Liver (tissue), 9 donors: Measurements from ENCODE around the gene ST3GAL5. TPM values are rescaled to one million over a fixed set of nuclear protein-coding genes. Genes with fewer than 3 reads are reported as not detected.
A peak's percentile ranks its signal among the peaks of the same experiment; 100 is the strongest.
"Not testable (repeated sequence)": the region's sequence is repeated elsewhere in the genome, so short reads cannot be mapped to it uniquely, and the experiment has no call there.

Source experiments
- DNase-seq: peaks from one replicate; pipeline ENCODE4 v3.0.0-alpha.2; 2017; ENCODE audit warnings: low spot score
- H3K27ac ChIP-seq, 2 donors: one replicate each; pipeline ENCODE4 v1.7.0; 2013; ENCODE audit warnings: inconsistent platforms in 2 of 2, low read length in 2 of 2, control low read depth in 1 of 2, low read depth in 1 of 2, mild to moderate bottlenecking in 1 of 2
- H3K27me3 ChIP-seq, 4 donors: one replicate each; pipeline versions ENCODE4 v1.6.1 to v1.7.0; 2013; ENCODE audit warnings: low read length in 3 of 4, inconsistent platforms in 1 of 4, mild to moderate bottlenecking in 1 of 4, moderate library complexity in 1 of 4; ENCODE audit not compliant: control insufficient read depth in 4 of 4, insufficient read depth in 4 of 4
- H3K36me3 ChIP-seq, 4 donors: one replicate each; pipeline versions ENCODE4 v1.6.1 to v1.7.0; 2013; ENCODE audit warnings: low read length in 3 of 4, mild to moderate bottlenecking in 3 of 4, low read depth in 1 of 4, moderate library complexity in 1 of 4; ENCODE audit not compliant: control insufficient read depth in 4 of 4, insufficient read depth in 3 of 4
- H3K4me1 ChIP-seq, 4 donors: one replicate each; pipeline versions ENCODE4 v1.6.1 to v1.7.0; 2013; ENCODE audit warnings: low read length in 3 of 4, mild to moderate bottlenecking in 3 of 4, moderate library complexity in 1 of 4; ENCODE audit not compliant: control insufficient read depth in 4 of 4, insufficient read depth in 4 of 4
- H3K4me3 ChIP-seq, 3 donors: one replicate each; pipeline versions ENCODE4 v1.6.1 to v1.7.0; 2013; ENCODE audit warnings: low read length in 3 of 3, control low read depth in 1 of 3, low read depth in 1 of 3, mild to moderate bottlenecking in 1 of 3
- H3K9ac ChIP-seq, 2 donors: one replicate each; pipeline ENCODE4 v1.7.0; 2013; ENCODE audit warnings: low read length in 2 of 2, mild to moderate bottlenecking in 2 of 2, moderate library complexity in 2 of 2, control low read depth in 1 of 2, low read depth in 1 of 2
- H3K9me3 ChIP-seq, 4 donors: one replicate each; pipeline versions ENCODE4 v1.6.1 to v1.7.0; 2013; ENCODE audit warnings: low read length in 3 of 4; ENCODE audit not compliant: control insufficient read depth in 4 of 4
- ATF3 ChIP-seq: IDR thresholded peaks from 2 replicates; pipeline ENCODE4 v1.6.1; 2016; ENCODE audit warnings: antibody characterized with exemption
- EGR1 ChIP-seq, 2 donors: IDR thresholded peaks; 2 replicates each; pipeline ENCODE4 v1.6.1; 2016 to 2018; ENCODE audit warnings: antibody characterized with exemption in 2 of 2, low read depth in 2 of 2
- FOXA1 ChIP-seq: IDR thresholded peaks from 2 replicates; pipeline ENCODE4 v1.6.1; 2016; ENCODE audit warnings: antibody characterized with exemption
- FOXA2 ChIP-seq: IDR thresholded peaks from 2 replicates; pipeline ENCODE4 v1.6.1; 2016; ENCODE audit warnings: antibody characterized with exemption
- GABPA ChIP-seq, 2 donors: IDR thresholded peaks in 1 of 2; conservative IDR thresholded peaks in 1 of 2; 2 replicates each; pipeline ENCODE4 v1.6.1; 2016; ENCODE audit warnings: antibody characterized with exemption in 2 of 2, mild to moderate bottlenecking in 1 of 2, moderate library complexity in 1 of 2
- HNF4A ChIP-seq, 2 donors: conservative IDR thresholded peaks; 2 replicates each; pipeline ENCODE4 v1.6.1; 2016; ENCODE audit warnings: antibody characterized with exemption in 2 of 2, mild to moderate bottlenecking in 2 of 2
- HNF4G ChIP-seq: IDR thresholded peaks from 2 replicates; pipeline ENCODE4 v1.6.1; 2016; ENCODE audit warnings: antibody characterized with exemption
- JUND ChIP-seq, 2 donors: IDR thresholded peaks; 2 replicates each; pipeline ENCODE4 v1.6.1; 2016; ENCODE audit warnings: antibody characterized with exemption in 2 of 2
- MAX ChIP-seq: IDR thresholded peaks from 2 replicates; pipeline ENCODE4 v1.6.1; 2016; ENCODE audit warnings: antibody characterized with exemption
- NR2F2 ChIP-seq: IDR thresholded peaks from 2 replicates; pipeline ENCODE4 v1.6.1; 2016; ENCODE audit warnings: antibody characterized with exemption
- RAD21 ChIP-seq, 2 donors: IDR thresholded peaks; 2 replicates each; pipeline ENCODE4 v1.6.1; 2016; ENCODE audit warnings: antibody characterized with exemption in 2 of 2, mild to moderate bottlenecking in 2 of 2
- RXRA ChIP-seq, 2 donors: IDR thresholded peaks; 2 replicates each; pipeline ENCODE4 v1.6.1; 2017 to 2018; ENCODE audit warnings: antibody characterized with exemption in 2 of 2, mild to moderate bottlenecking in 1 of 2
- SP1 ChIP-seq: IDR thresholded peaks from 2 replicates; pipeline ENCODE4 v1.6.1; 2018; ENCODE audit warnings: antibody characterized with exemption, mild to moderate bottlenecking
- TAF1 ChIP-seq: conservative IDR thresholded peaks from 2 replicates; pipeline ENCODE4 v1.6.1; 2016; ENCODE audit warnings: antibody characterized with exemption, mild to moderate bottlenecking
- YY1 ChIP-seq: IDR thresholded peaks from 2 replicates; pipeline ENCODE4 v1.6.1; 2016; ENCODE audit warnings: antibody characterized with exemption, mild to moderate bottlenecking
- WGBS: extraction: QIAGEN DNeasy Blood & Tissue Kit; methylation state at CpG from one replicate; pipeline ENCODE4 v1.1.7; 2013; 5-methylcytosine and 5-hydroxymethylcytosine counted together
- polyA plus RNA-seq, 2 donors: library from polyadenylated mRNA; stranded (reverse) in 1 of 2; unstranded in 1 of 2; fragments of 200-250 nt in 1 of 2; fragments of >200 nt in 1 of 2; fragmentation: Nextera tagmentation in 1 of 2; extraction: Ambion mirVana in 1 of 2; gene quantifications; one replicate each; pipeline versions ENCODE4 v1.2.1 to v1.2.3, GENCODE V29; 2013 to 2015
- total RNA-seq, 2 donors: library from RNA; depleted of rRNA; stranded (reverse); fragments of >200 nt; gene quantifications; one replicate each; pipeline ENCODE4 v1.2.3, GENCODE V29; 2014
- TF ChIP-seq, protein P1 (sequence below): IDR thresholded peaks from 2 replicates; pipeline ENCODE4 v1.6.1; 2016; ENCODE audit warnings: antibody characterized with exemption, mild to moderate bottlenecking
- donor health status: healthy.
- donor health status: healthy.
- donor health status: healthy.
- donor health status: healthy.
- donor health status: healthy.

ST3GAL5 gene
- total and polyA plus RNA-seq, 4 donors: 4.5 to 17.0 (median 9.0) TPM

DNA sequence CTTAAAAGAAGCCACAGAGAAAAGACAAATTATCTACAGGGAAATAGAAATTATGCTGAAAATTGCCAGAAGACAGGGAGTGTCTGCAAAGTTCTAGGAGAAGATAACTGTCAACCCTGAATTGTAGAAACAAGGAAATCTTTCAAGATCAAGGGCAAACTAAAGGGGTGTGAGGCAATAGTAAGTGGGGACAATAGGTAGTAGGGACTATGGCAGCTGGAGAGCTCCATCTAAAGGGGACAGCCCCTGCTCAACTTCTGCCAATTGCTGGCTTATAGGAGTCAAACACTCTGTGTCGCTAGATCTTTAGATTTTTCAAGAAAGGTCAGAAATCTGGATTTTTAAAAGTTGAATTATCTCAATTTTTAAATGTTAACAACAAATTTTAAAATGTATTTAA, 10.1 kb upstream of the ST3GAL5 start (continued):
- TF ChIP-seq NR2F2 (no peak), ATF3 (no peak), FOXA1 (no peak), TAF1 (no peak), SP1 (no peak), FOXA2 (no peak), MAX (no peak)

GRCh38 chr2:85894554-85895278, 5.9 kb upstream of the ST3GAL5 start:
- H3K27ac ChIP-seq, H3K27me3 ChIP-seq, H3K36me3 ChIP-seq, H3K9me3 ChIP-seq, H3K9ac ChIP-seq, H3K4me1 ChIP-seq, H3K4me3 ChIP-seq, DNase-seq: not testable (repeated sequence)
- 96% methylated on average over 6 of the region's 6 CpGs for whole genome bisulfite sequencing

GRCh38 chr2:85893428-85894258, 4.9 kb upstream of the ST3GAL5 start:
- no peak overlapping the region for H3K4me3 ChIP-seq
- H3K27ac ChIP-seq: no peak overlapping the region
- H3K4me1 ChIP-seq: peaks cover 0 to 16% (median 2%) of the 10 kb centered on the region in 4 donors
- no peaks in the 10 kb centered on the region for H3K27me3 ChIP-seq
- WGBS: 82% methylated on average over 9 of the region's 9 CpGs
- no peaks in the 10 kb centered on the region for H3K36me3 ChIP-seq
- H3K9ac ChIP-seq: no peak overlapping the region
- DNase-seq: no peak
- TF ChIP-seq EGR1 (IDR thresholded peaks at IDR 0.05; ENCODE audit: low read depth in 2 of 2): no peak
- TF ChIP-seq NR2F2: no peak
- no peak for TF ChIP-seq RXRA (IDR thresholded peaks at IDR 0.05)
- H3K9me3 ChIP-seq: no peaks in the 10 kb centered on the region

- H3K36me3 ChIP-seq: no peaks in the 10 kb centered on the region
- peak in 1 of 2 donors; percentile 18 for TF ChIP-seq RAD21 (IDR thresholded peaks at IDR 0.05)
- TF ChIP-seq MAX: no peak
- TF ChIP-seq YY1: peak; percentile 20
- TF ChIP-seq EGR1 (IDR thresholded peaks at IDR 0.05; ENCODE audit: low read depth in 2 of 2): no peak
- TF ChIP-seq GABPA (IDR thresholded peaks at IDR 0.05 in 1 of 2, conservative IDR thresholded peaks at IDR 0.05 in 1 of 2): no peak
- no peak for TF ChIP-seq ATF3
- TF ChIP-seq JUND (IDR thresholded peaks at IDR 0.05): peak in 1 of 2 donors; percentile 29
- no peak for TF ChIP-seq HNF4G
- TF ChIP-seq SP1: no peak
- TF ChIP-seq RXRA (IDR thresholded peaks at IDR 0.05): peak in 1 of 2 donors; percentile 66
- TF ChIP-seq NR2F2: no peak
- TF ChIP-seq FOXA1: peak; percentile 16
- peak in 1 of 2 donors; percentile 53 for TF ChIP-seq HNF4A (conservative IDR thresholded peaks at IDR 0.05)
- no peak for TF ChIP-seq FOXA2
- TF ChIP-seq, protein P1, sequence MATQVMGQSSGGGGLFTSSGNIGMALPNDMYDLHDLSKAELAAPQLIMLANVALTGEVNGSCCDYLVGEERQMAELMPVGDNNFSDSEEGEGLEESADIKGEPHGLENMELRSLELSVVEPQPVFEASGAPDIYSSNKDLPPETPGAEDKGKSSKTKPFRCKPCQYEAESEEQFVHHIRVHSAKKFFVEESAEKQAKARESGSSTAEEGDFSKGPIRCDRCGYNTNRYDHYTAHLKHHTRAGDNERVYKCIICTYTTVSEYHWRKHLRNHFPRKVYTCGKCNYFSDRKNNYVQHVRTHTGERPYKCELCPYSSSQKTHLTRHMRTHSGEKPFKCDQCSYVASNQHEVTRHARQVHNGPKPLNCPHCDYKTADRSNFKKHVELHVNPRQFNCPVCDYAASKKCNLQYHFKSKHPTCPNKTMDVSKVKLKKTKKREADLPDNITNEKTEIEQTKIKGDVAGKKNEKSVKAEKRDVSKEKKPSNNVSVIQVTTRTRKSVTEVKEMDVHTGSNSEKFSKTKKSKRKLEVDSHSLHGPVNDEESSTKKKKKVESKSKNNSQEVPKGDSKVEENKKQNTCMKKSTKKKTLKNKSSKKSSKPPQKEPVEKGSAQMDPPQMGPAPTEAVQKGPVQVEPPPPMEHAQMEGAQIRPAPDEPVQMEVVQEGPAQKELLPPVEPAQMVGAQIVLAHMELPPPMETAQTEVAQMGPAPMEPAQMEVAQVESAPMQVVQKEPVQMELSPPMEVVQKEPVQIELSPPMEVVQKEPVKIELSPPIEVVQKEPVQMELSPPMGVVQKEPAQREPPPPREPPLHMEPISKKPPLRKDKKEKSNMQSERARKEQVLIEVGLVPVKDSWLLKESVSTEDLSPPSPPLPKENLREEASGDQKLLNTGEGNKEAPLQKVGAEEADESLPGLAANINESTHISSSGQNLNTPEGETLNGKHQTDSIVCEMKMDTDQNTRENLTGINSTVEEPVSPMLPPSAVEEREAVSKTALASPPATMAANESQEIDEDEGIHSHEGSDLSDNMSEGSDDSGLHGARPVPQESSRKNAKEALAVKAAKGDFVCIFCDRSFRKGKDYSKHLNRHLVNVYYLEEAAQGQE: no peak
- H3K9me3 ChIP-seq: no peaks in the 10 kb centered on the region
- no peaks in the 10 kb centered on the region for H3K27me3 ChIP-seq
- WGBS: 68% methylated on average over 5 of the region's 5 CpGs
- H3K4me1 ChIP-seq: peaks cover 2 to 27% (median 7%) of the 10 kb centered on the region in 4 donors
- no peak overlapping the region for H3K9ac ChIP-seq
- DNase-seq: no peak
- H3K27ac ChIP-seq: no peak overlapping the region
- no peak overlapping the region for H3K4me3 ChIP-seq
These were observed 3.6 kb upstream of the ST3GAL5 start for GRCh38 chr2:85892216-85892944.
